Sigmoid colon (tissue), 7 donors: Measurements from ENCODE around the gene DYNLRB1. TPM values are rescaled to one million over a fixed set of nuclear protein-coding genes. Genes with fewer than 3 reads are reported as not detected.
"Not testable (repeated sequence)": the region's sequence is repeated elsewhere in the genome, so short reads cannot be mapped to it uniquely, and the experiment has no call there.

Experiments
- DNase-seq: peaks from one replicate; pipeline ENCODE4 v3.0.0-alpha.2; 2019
- H3K27ac ChIP-seq, 4 donors: fragments of 200-600 bp; sonication (generic); one replicate each; pipeline ENCODE4 v1.5.1; 2016 to 2019; ENCODE audit warnings: mild to moderate bottlenecking in 1 of 4
- H3K27me3 ChIP-seq, 3 donors: fragments of 200-600 bp; sonication (generic); one replicate each; pipeline ENCODE4 v1.5.1; 2019; ENCODE audit warnings: mild to moderate bottlenecking in 1 of 3
- H3K36me3 ChIP-seq, 4 donors: fragments of 200-600 bp; sonication (generic); one replicate each; pipeline ENCODE4 v1.5.1; 2016 to 2019
- H3K4me1 ChIP-seq, 4 donors: fragments of 200-600 bp; sonication (generic); one replicate each; pipeline ENCODE4 v1.5.1; 2017 to 2019
- H3K4me3 ChIP-seq, 4 donors: fragments of 200-600 bp; sonication (generic); one replicate each; pipeline ENCODE4 v1.5.1; 2017 to 2019; ENCODE audit warnings: mild to moderate bottlenecking in 2 of 4, moderate library complexity in 1 of 4
- H3K9me3 ChIP-seq, 4 donors: fragments of 200-600 bp in 3 of 4; sonication (generic) in 3 of 4; one replicate each; pipeline versions ENCODE4 v1.5.1 to v1.6.1; 2013 to 2019
- CTCF ChIP-seq, 4 experiments: fragments of 450-650 bp in 3 of 4; fragments of 200-600 bp in 1 of 4; IDR thresholded peaks; one replicate each; pipeline ENCODE4 v1.5.1; 2016 to 2019; ENCODE audit warnings: antibody characterized with exemption in 4 of 4, mild to moderate bottlenecking in 3 of 4, moderate library complexity in 2 of 4
- EP300 ChIP-seq, 4 donors: sonication (generic); formaldehyde crosslinking; IDR thresholded peaks; one replicate each; pipeline ENCODE4 v1.6.1; 2017; ENCODE audit warnings: antibody characterized with exemption in 4 of 4
- POLR2A ChIP-seq, 2 donors: fragments of 450-650 bp; IDR thresholded peaks; one replicate each; pipeline ENCODE4 v1.6.1; 2016; ENCODE audit warnings: antibody characterized with exemption in 2 of 2, mild to moderate bottlenecking in 2 of 2, moderate library complexity in 2 of 2
- POLR2AphosphoS5 ChIP-seq, 4 donors: sonication (generic); formaldehyde crosslinking; IDR thresholded peaks; one replicate each; pipeline ENCODE4 v1.6.1; 2017; ENCODE audit warnings: antibody characterized with exemption in 4 of 4
- WGBS, 2 donors: extraction: QIAGEN DNeasy Blood & Tissue Kit; methylation state at CpG; one replicate each; pipeline ENCODE4 v1.1.7; 2013; 5-methylcytosine and 5-hydroxymethylcytosine counted together
- intact Hi-C: fragments of 100-400 bp; cut with DNase I; formaldehyde crosslinking; loops from one replicate; pipeline ENCODE4 v1.15.1; 2023
- polyA plus RNA-seq, 3 donors: library from polyadenylated mRNA; stranded (reverse); fragments of 200-250 nt; gene quantifications; one replicate each; pipeline ENCODE4 v1.2.3, GENCODE V29; 2013
- total RNA-seq, 4 donors: library from RNA; depleted of rRNA; stranded (reverse); fragments of >200 nt; gene quantifications; one replicate each; pipeline ENCODE4 v1.1.0, GENCODE V29; 2016
- donor health status: healthy with polysubstance abuse.
- donor health status: Bipolar disorder and iron deficiency.
- donor health status: healthy.

The DYNLRB1 gene
- total and polyA plus RNA-seq, 7 donors = 148 to 259 (median 168) TPM

- peaks cover 3 to 63% (median 18%) of the 10 kb centered on the region in 4 donors for H3K36me3 ChIP-seq
- H3K9me3 ChIP-seq = no peaks in the 10 kb centered on the region
- H3K27ac ChIP-seq = peak overlapping the region in 2 of 4 donors; percentile 36 to 48
- H3K4me1 ChIP-seq = peaks cover 0 to 19% (median 9%) of the 10 kb centered on the region in 4 donors
- no peaks in the 10 kb centered on the region for H3K27me3 ChIP-seq
- TF ChIP-seq EP300 (IDR thresholded peaks at IDR 0.05) = no peak
- peak in 3 of 4 experiments; percentile 9 to 63 (median 40) for TF ChIP-seq CTCF (IDR thresholded peaks at IDR 0.05)
- intact Hi-C loops = loop anchor here (2.0 kb wide), 1 partner anchor 163 kb away; no protein-coding TSS in a partner anchor
- no peak overlapping the region for H3K4me3 ChIP-seq
- no peak for DNase-seq
- WGBS, 2 donors = 32 to 45% methylated on average over 38 of the region's 38 CpGs
Measured at GRCh38 chr20:34475979-34476736, 40.1 kb upstream of the DYNLRB1 start.

- Histone ChIP-seq H3K9me3 (no peaks in the 10 kb centered on the region), H3K27me3 (no peaks in the 10 kb centered on the region), H3K4me1 (peaks cover 0 to 11% (median 6%) of the 10 kb centered on the region in 4 donors), H3K27ac (no peak overlapping the region), H3K4me3 (no peak overlapping the region), H3K36me3 (peaks cover 9 to 69% (median 43%) of the 10 kb centered on the region in 4 donors)
- 55 to 84% methylated on average over 4 of the region's 4 CpGs for WGBS, 2 donors
- no peak for TF ChIP-seq POLR2AphosphoS5 (IDR thresholded peaks at IDR 0.05)
- TF ChIP-seq POLR2A (IDR thresholded peaks at IDR 0.05) = no peak
- no peak for TF ChIP-seq CTCF (IDR thresholded peaks at IDR 0.05)
- no peak for TF ChIP-seq EP300 (IDR thresholded peaks at IDR 0.05)
- intact Hi-C loops = no loop called here
- DNase-seq = no peak
Measured at GRCh38 chr20:34479627-34480026, 36.6 kb upstream of the DYNLRB1 start.

GRCh38 chr20:34482154-34482553 is 34.1 kb upstream of the DYNLRB1 start:
- H3K36me3 ChIP-seq = peaks cover 11 to 86% (median 44%) of the 10 kb centered on the region in 4 donors
- DNase-seq, H3K9me3 ChIP-seq, intact Hi-C loops, H3K27ac ChIP-seq, H3K4me3 ChIP-seq, H3K4me1 ChIP-seq, H3K27me3 ChIP-seq: not testable (repeated sequence)
- 33 to 44% methylated on average over 1 of the region's 1 CpG for WGBS, 2 donors

GRCh38 chr20:34483585-34484220 is 32.5 kb upstream of the DYNLRB1 start:
- H3K4me1 ChIP-seq, H3K4me3 ChIP-seq, intact Hi-C loops, H3K9me3 ChIP-seq, H3K27me3 ChIP-seq, DNase-seq, H3K27ac ChIP-seq: not testable (repeated sequence)
- peaks cover 15 to 87% (median 44%) of the 10 kb centered on the region in 4 donors for H3K36me3 ChIP-seq
- WGBS, 2 donors = 96 to 98% methylated on average over 3 of the region's 3 CpGs

- Histone ChIP-seq H3K36me3 (peaks cover 15 to 88% (median 42%) of the 10 kb centered on the region in 4 donors), H3K4me3 (no peak overlapping the region), H3K27me3 (no peaks in the 10 kb centered on the region), H3K4me1 (no peaks in the 10 kb centered on the region), H3K9me3 (no peaks in the 10 kb centered on the region), H3K27ac (no peak overlapping the region)
- TF ChIP-seq POLR2A (IDR thresholded peaks at IDR 0.05) = no peak
- no peak for TF ChIP-seq POLR2AphosphoS5 (IDR thresholded peaks at IDR 0.05)
- TF ChIP-seq CTCF (IDR thresholded peaks at IDR 0.05) = no peak
- no peak for TF ChIP-seq EP300 (IDR thresholded peaks at IDR 0.05)
- DNase-seq = no peak
- WGBS, 2 donors = 60 to 77% methylated on average over 4 of the region's 4 CpGs
- intact Hi-C loops = no loop called here
Measured at GRCh38 chr20:34485068-34485634, 31.1 kb upstream of the DYNLRB1 start.
